ENCODE measurements around the gene KLRC4. TPM values are rescaled to one million over a fixed set of nuclear protein-coding genes. Genes with fewer than 3 reads are reported as not detected.
A peak's percentile ranks its signal among the peaks of the same experiment; 100 is the strongest.
"Not testable (repeated sequence)": the region's sequence is repeated elsewhere in the genome, so short reads cannot be mapped to it uniquely, and the experiment has no call there.

Gene KLRC4
- total RNA-seq, 4 donors from 2014 or later, result not detected

DNA sequence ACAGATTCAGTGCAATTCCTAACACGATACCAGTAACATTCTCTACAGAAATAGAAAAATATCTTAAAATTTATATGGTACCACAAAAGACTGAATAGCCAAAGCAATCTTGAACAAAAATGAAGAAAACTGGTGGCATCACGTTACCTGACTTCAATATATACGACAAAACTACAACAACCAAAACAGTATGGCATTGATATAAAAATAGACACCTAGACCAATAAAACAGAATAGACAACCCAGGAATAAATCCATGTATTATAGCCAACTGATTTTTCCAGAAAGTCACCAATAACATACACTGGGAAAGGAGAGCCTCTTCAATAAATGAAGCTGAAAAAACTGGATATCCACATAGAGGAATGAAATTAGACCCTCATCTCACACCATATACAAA lies 25.4 kb downstream of the KLRC4 start:
- DNase-seq (ENCODE audit: low spot score in 2 of 2), result no peak
- Histone ChIP-seq H3K27ac (no peak overlapping the region), H3K4me1 (no peaks in the 10 kb centered on the region), H3K36me3 (peaks cover 0 to 14% (median 0%) of the 10 kb centered on the region in 3 donors), H3K9me3 (peaks cover 0 to 8% (median 0%) of the 10 kb centered on the region in 4 donors), H3K4me3 (no peak overlapping the region), H3K27me3 (no peaks in the 10 kb centered on the region)
- TF ChIP-seq, protein P1, sequence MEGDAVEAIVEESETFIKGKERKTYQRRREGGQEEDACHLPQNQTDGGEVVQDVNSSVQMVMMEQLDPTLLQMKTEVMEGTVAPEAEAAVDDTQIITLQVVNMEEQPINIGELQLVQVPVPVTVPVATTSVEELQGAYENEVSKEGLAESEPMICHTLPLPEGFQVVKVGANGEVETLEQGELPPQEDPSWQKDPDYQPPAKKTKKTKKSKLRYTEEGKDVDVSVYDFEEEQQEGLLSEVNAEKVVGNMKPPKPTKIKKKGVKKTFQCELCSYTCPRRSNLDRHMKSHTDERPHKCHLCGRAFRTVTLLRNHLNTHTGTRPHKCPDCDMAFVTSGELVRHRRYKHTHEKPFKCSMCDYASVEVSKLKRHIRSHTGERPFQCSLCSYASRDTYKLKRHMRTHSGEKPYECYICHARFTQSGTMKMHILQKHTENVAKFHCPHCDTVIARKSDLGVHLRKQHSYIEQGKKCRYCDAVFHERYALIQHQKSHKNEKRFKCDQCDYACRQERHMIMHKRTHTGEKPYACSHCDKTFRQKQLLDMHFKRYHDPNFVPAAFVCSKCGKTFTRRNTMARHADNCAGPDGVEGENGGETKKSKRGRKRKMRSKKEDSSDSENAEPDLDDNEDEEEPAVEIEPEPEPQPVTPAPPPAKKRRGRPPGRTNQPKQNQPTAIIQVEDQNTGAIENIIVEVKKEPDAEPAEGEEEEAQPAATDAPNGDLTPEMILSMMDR (IDR thresholded peaks at IDR 0.05), result no peak
- TF ChIP-seq POLR2A (IDR thresholded peaks at IDR 0.05), result no peak
- WGBS, 2 donors, result 93% methylated on average over 3 of the region's 3 CpGs

DNA sequence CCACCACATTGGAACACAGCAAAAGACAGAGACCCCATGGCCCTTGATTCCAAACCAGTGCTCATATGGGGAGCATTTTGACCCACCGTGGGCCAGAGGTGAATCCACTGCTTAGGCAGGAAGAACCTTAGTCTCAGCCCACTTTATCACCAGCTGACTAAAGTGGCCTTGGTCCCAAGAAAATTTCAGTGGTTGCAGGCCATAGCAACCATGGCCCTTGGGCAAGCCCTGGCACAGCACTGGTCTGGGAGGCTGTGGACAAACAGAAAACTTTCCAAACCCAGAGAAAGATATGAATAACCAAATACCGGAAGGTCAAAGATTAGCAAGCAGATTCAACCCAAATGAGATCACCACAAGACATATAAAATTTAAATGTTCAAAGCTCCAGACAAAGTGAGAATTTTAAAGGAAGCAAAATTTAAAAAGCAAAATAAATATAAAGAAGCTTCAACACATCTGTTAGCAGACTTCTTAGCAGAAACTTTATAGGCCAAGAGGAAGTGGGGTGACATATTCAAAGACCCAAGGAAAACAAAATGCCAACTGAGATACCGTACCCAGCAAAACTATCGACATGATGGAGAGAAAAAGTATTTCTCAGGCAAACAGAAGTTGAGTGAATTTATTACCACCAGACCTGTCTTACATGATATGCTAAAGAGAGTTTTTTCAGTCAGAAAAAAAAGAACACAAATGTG lies 27.5 kb downstream of the KLRC4 start:
- TF ChIP-seq EP300 (IDR thresholded peaks at IDR 0.05) (no peak), POLR2A (IDR thresholded peaks at IDR 0.05) (no peak)
- TF ChIP-seq, protein P1 (IDR thresholded peaks at IDR 0.05), result no peak
- Histone ChIP-seq H3K36me3 (peaks cover 0 to 14% (median 0%) of the 10 kb centered on the region in 3 donors), H3K27me3 (no peaks in the 10 kb centered on the region), H3K4me1 (no peaks in the 10 kb centered on the region), H3K9me3 (peaks cover 0 to 8% (median 0%) of the 10 kb centered on the region in 4 donors), H3K4me3 (no peak overlapping the region), H3K27ac (no peak overlapping the region)
- 95 to 97% methylated on average over 4 of the region's 4 CpGs for WGBS, 2 donors
- DNase-seq (ENCODE audit: low spot score in 2 of 2), result no peak

DNA sequence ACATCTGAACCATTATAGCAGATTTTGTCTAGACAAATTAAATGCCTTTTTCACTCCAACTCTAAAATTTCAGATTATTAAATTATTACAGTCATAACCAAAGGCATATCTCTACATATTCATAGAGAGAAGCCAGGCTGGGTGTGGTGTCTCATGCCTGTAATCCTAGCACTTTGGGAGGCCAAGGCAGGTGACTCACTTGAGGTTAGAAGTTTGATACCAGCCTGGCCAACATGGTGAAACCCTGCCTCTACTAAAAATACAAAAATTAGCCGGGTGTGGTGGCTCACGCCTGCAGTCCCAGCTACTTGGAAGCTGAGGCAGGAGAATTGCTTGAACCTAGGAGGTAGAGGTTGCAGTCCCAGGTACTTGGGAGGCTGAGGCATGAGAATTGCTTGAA lies 30.8 kb downstream of the KLRC4 start:
- H3K27ac ChIP-seq; H3K4me3 ChIP-seq; DNase-seq (ENCODE audit: low spot score in 2 of 2); H3K9me3 ChIP-seq; H3K27me3 ChIP-seq; H3K4me1 ChIP-seq: not testable (repeated sequence)
- peaks cover 0 to 19% (median 0%) of the 10 kb centered on the region in 3 donors for H3K36me3 ChIP-seq
- 91 to 97% methylated on average over 2 of the region's 2 CpGs for WGBS, 2 donors

DNA sequence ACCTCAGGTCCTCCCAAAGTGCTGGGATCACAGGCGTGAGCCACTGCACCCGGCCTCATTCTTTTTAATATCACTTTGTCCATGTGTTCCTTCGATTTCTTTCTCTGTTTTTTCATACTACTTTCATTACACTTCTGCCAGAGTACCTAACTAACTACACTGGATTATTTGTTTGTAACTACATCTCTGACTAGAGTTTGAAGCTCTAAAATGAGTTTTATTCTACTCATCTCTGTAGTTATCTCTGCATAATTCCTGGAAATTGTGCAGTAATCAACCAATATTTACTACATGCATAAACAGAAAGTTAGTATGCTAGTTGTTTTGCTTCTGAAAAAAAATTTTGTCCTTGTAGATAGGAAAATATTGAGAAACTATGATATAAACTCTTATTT lies 34.9 kb downstream of the KLRC4 start:
- TF ChIP-seq, protein P1 (IDR thresholded peaks at IDR 0.05), result no peak
- TF ChIP-seq POLR2A (IDR thresholded peaks at IDR 0.05), result no peak
- no peak for TF ChIP-seq EP300 (IDR thresholded peaks at IDR 0.05)
- no peak for DNase-seq (ENCODE audit: low spot score in 2 of 2)
- H3K4me3 ChIP-seq, result no peak overlapping the region
- no peaks in the 10 kb centered on the region for H3K9me3 ChIP-seq
- 84% methylated on average over 3 of the region's 3 CpGs for WGBS, 2 donors
- no peaks in the 10 kb centered on the region for H3K27me3 ChIP-seq
- peaks cover 0 to 5% (median 0%) of the 10 kb centered on the region in 3 donors for H3K36me3 ChIP-seq
- peaks cover 0 to 25% (median 3%) of the 10 kb centered on the region in 4 donors for H3K4me1 ChIP-seq
- H3K27ac ChIP-seq, result peak overlapping the region in 1 of 4 donors; percentile 45

DNA sequence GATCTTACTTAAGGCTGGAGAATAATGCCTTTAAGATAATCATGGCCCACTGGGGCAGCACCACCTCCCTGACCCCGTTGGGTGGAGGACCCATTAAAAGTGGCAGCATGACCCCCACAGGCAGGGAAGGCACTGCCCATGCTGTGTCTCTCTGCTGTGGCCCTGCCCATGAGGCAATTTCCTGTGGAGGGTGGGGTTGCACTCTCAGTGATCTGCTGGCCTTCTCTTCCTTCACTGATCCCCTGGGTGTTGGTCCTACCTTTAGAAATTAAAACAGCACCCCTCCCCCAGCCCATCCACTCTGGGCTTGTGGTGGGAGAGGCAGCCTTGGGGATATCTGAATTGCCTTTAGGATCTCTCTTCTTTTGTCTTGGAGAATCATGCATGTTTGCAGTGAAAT lies 37.0 kb downstream of the KLRC4 start:
- DNase-seq (ENCODE audit: low spot score in 2 of 2), result no peak
- H3K27me3 ChIP-seq, result no peaks in the 10 kb centered on the region
- peak overlapping the region in 2 of 4 donors; percentile 34 to 51 for H3K27ac ChIP-seq
- WGBS, 2 donors, result 25 to 27% methylated on average over 1 of the region's 1 CpG
- H3K4me1 ChIP-seq, result peaks cover 0 to 28% (median 7%) of the 10 kb centered on the region in 4 donors
- TF ChIP-seq EP300 (IDR thresholded peaks at IDR 0.05), result no peak
- no peak for TF ChIP-seq POLR2A (IDR thresholded peaks at IDR 0.05)
- TF ChIP-seq, protein P1 (IDR thresholded peaks at IDR 0.05), result no peak
- peaks cover 0 to 8% (median 0%) of the 10 kb centered on the region in 4 donors for H3K9me3 ChIP-seq
- H3K36me3 ChIP-seq, result peaks cover 0 to 5% (median 0%) of the 10 kb centered on the region in 3 donors
- no peak overlapping the region for H3K4me3 ChIP-seq

DNA sequence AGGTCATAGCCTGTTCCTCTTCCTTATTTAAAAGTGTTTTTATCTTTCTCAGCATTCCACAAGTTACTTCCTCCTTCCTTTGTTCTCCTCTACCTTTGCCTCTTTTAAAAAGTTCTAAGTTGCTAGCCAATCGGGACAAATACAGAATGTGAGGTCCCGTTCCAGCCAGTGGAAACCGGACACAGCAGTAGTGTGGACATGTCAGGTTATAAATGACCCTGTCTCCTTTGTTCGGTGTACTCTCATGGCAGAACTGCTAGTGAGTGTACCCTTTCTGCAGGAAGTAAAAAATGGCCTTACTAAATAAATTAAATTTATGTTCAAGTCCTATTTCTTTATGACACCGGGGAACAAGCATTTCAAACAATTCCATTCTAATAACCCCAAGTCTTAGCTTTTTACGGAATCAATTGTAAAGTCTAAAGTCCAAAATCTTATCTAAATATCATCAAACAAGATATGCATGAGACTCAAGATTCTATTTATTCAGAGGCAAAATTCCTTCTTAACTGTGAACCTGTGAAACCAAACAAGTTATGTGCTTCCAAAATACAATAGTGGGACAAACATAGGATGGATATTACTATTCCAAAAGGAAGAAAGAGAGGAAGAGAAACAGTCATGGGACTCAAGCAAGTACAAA lies 37.5 kb downstream of the KLRC4 start:
- 76 to 78% methylated on average over 6 of the region's 6 CpGs for WGBS, 2 donors
- not testable (repeated sequence) for DNase-seq (ENCODE audit: low spot score in 2 of 2); H3K27me3 ChIP-seq; H3K9me3 ChIP-seq; H3K4me3 ChIP-seq; H3K36me3 ChIP-seq
- H3K4me1 ChIP-seq, result peaks cover 0 to 30% (median 7%) of the 10 kb centered on the region in 4 donors
- H3K27ac ChIP-seq, result peak overlapping the region in 1 of 4 donors; percentile 51
